ENCODE results near the gene SNRPN.

- no peak for TF ChIP-seq CTCF (IDR thresholded peaks at IDR 0.05; ENCODE audit: low read depth, low read length, poor library complexity, severe bottlenecking)
- no peak for TF ChIP-seq EZH2phosphoT487 (IDR thresholded peaks at IDR 0.05; ENCODE audit: borderline replicate concordance, low read length)
Measured at GRCh38 chr15:24971052-24971451, 16.3 kb downstream of the SNRPN start.

All from DOHH2 (cell line).